DMS114 treated with DMSO at 0.1 percent for 48 hours (cell line): ENCODE measurements around the gene DPYD.

ENCODE experiments used
- DNase-seq: peaks from one replicate; lab custom pipeline; 2025; ENCODE audit not compliant: unreplicated experiment; lab: John Stamatoyannopoulos, UW

Gene DPYD

GRCh38 chr1:97112442-97112841 lies 808.4 kb downstream of the DPYD start:
- no peak for DNase-seq

- DNase-seq: no peak
Observed at GRCh38 chr1:97108179-97108578, 812.7 kb downstream of the DPYD start.

- DNase-seq: no peak
Observed at GRCh38 chr1:97105531-97105930, 815.3 kb downstream of the DPYD start.

GRCh38 chr1:97101509-97101908 lies 819.3 kb downstream of the DPYD start:
- no peak for DNase-seq

GRCh38 chr1:97097404-97097925 lies 823.4 kb downstream of the DPYD start:
- DNase-seq: no peak

GRCh38 chr1:97095764-97096163 lies 825.1 kb downstream of the DPYD start:
- DNase-seq: no peak

GRCh38 chr1:97094247-97094972 lies 826.4 kb downstream of the DPYD start:
- no peak for DNase-seq

GRCh38 chr1:97093741-97094140 lies 827.1 kb downstream of the DPYD start:
- DNase-seq: no peak

- no peak for DNase-seq
Observed at GRCh38 chr1:97092824-97093223, 828.0 kb downstream of the DPYD start.

- no peak for DNase-seq
Observed at GRCh38 chr1:97091679-97092078, 829.2 kb downstream of the DPYD start.

GRCh38 chr1:97091263-97091662 lies 829.6 kb downstream of the DPYD start:
- no peak for DNase-seq

- DNase-seq: no peak
Observed at GRCh38 chr1:97090725-97091124, 830.1 kb downstream of the DPYD start.

- DNase-seq: no peak
Observed at GRCh38 chr1:97089173-97089572, 831.7 kb downstream of the DPYD start.

GRCh38 chr1:97088391-97088790 lies 832.4 kb downstream of the DPYD start:
- DNase-seq: no peak

- no peak for DNase-seq
Observed at GRCh38 chr1:97084546-97084945, 836.3 kb downstream of the DPYD start.

GRCh38 chr1:97082160-97082848 lies 838.5 kb downstream of the DPYD start:
- no peak for DNase-seq

GRCh38 chr1:97078872-97079271 lies 842.0 kb downstream of the DPYD start:
- DNase-seq: no peak

- no peak for DNase-seq
Observed at GRCh38 chr1:97077221-97077620, 843.6 kb downstream of the DPYD start.

- DNase-seq: no peak
Observed at GRCh38 chr1:97074771-97075170, 846.1 kb downstream of the DPYD start.

GRCh38 chr1:97073936-97074335 lies 846.9 kb downstream of the DPYD start:
- DNase-seq: no peak

GRCh38 chr1:97073169-97073568 lies 847.7 kb downstream of the DPYD start:
- DNase-seq: no peak

- DNase-seq: no peak
Observed at GRCh38 chr1:97071173-97071572, 849.7 kb downstream of the DPYD start.
